Measurements from ENCODE around the gene CFAP410.

The CFAP410 gene

DNA sequence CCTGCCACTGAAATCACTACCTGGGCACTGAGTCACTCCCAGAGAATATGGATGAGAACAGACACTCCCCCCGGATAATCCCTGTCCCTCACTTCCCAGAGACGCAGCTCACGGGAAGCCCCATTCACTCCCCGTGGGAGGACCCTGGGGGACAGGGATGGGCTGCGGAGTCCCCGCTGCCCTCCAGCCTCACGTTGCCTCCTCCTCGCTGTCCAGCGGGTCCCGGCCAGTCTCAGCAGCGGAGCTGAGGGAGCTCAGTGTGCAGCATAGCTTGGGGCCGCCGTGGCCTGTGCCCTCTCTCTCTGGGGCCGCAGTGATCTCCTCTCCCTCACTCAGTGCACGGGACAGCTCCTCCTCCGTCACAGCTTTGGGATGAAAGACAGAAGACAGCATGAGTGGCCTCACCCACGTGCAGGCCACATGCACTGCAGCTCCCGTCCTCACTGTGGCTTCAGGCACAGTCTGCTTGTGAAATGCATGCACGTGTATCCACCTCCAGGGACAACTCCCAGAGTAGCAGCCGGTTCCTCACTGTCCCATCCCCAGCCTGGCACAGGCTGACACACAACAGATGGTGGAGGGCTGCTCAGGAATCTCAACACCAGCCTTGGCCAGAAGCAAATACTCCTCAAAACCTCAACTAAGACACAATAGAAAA, 7.4 kb downstream of the CFAP410 start:
- TF ChIP-seq, protein P1, sequence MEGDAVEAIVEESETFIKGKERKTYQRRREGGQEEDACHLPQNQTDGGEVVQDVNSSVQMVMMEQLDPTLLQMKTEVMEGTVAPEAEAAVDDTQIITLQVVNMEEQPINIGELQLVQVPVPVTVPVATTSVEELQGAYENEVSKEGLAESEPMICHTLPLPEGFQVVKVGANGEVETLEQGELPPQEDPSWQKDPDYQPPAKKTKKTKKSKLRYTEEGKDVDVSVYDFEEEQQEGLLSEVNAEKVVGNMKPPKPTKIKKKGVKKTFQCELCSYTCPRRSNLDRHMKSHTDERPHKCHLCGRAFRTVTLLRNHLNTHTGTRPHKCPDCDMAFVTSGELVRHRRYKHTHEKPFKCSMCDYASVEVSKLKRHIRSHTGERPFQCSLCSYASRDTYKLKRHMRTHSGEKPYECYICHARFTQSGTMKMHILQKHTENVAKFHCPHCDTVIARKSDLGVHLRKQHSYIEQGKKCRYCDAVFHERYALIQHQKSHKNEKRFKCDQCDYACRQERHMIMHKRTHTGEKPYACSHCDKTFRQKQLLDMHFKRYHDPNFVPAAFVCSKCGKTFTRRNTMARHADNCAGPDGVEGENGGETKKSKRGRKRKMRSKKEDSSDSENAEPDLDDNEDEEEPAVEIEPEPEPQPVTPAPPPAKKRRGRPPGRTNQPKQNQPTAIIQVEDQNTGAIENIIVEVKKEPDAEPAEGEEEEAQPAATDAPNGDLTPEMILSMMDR (IDR thresholded peaks at IDR 0.05; ENCODE audit: low read depth, low read length): no peak
- DNase-seq (ENCODE audit: extremely low read depth, low read depth): no peak

DNA sequence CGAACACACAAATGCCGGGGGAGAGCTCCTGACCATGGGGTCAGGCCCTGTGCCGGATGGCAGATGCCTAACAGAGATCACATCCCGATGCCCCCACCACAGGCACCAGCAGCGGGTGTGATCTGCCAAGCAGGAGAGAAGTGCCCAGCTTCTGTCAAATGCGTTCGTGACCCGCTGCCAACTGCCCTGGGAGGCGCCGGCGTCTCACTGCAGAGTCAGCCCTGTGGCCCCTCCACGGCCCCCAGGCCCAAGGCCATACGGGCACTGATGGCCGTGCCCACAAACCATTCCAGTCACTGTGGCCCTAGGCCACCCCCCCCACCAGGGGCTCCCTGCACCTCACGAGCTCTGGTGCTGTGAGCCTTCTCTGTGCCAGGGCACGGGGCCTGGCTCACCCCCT, 8.0 kb downstream of the CFAP410 start:
- no peak for DNase-seq (ENCODE audit: extremely low read depth, low read depth)
- TF ChIP-seq, protein P1 (IDR thresholded peaks at IDR 0.05; ENCODE audit: low read depth, low read length): no peak

DNA sequence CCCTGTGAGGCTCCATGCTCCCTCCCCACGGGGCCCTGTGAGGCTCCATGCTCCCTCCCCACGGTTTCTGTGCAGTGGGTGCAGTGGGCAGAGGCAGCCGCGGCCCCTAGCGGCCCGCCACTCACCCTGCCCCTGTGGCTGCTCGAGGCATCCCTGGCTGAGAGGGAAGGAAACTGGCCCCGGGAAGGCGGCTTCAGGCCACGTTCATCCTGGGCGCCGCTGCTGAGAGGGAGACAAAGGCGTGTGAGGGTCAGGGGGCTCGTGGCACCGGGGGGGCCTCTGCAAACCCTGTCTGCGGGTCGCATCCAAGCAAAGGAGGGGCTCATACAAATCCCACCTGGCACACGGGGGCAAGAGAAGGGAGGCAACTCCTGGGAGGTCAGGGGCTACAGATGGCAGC, 8.5 kb downstream of the CFAP410 start:
- TF ChIP-seq, protein P1 (IDR thresholded peaks at IDR 0.05; ENCODE audit: low read depth, low read length): no peak
- no peak for DNase-seq (ENCODE audit: extremely low read depth, low read depth)

DNA sequence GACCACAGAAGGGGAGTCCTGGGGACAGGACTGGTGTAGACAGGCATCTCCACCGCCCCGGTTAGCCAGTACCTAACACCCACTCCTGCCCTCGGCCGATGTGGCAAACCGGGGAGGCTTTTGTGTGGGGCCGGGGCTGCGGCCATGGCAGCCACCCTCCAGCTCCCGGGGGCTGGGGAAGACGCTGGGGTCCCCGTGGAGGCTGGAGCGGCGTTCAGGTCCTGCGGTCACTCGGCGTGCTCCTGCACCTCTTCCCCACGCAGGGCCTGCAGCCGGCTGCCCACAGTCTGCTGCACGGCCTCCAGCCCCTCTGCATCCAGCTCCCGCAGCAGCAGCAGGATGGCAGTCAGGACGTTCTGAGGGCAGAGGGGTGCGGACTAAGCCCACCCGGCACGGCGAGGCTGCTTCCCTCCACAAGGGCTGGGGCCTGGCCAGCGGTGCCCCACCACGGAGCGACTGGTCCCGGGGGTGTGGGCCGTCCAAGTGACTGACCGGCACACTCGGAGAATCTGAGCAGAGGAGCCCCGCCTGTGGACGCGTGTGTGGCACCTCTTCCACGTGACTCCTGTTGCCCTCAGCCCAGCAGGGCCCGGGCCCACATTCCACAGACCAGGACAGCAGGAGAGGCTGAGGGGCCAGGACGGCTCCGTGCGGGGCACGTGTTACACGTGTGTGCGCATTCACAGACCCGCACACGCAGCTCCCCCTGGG, 9.1 kb downstream of the CFAP410 start:
- DNase-seq (ENCODE audit: extremely low read depth, low read depth): no peak
- TF ChIP-seq, protein P1 (IDR thresholded peaks at IDR 0.05; ENCODE audit: low read depth, low read length): no peak

DNA sequence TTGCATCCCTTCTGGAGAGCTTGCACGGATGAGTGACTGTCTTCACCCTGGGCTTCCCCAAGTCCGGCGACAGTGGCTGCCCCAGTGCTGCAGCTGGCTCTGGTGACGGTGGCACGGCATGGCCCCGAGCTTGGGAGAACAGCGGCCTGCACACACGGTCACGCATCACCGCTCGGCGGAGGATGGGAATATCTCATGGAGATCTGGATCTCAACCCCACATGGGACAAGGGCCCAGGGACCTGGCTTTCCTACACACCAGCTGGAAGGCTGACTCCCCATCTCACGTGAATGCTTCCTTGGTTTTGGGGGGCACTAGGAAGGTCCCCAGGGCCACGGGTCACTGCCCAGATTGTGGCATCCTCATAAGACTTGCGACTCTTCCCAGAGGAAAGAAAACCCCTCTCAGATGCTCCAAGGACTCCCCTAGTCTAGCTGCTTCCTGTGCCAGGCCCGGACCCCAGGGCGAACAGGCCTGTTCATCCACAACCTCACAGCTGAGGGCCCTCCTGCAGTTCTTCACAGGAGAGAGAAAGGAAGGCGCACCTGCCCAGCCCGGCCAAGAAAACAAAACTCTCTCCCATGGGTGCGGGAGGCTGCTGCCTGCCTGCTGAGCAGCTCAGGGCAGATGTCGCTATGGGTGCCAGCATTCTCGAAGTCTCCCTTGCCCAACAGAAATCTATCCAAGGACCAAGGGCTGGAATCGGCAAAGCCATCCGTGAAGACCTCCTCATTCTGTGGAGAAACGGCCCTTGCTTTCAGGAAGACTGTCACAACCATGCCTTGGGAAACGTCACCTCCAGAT, 9.9 kb downstream of the CFAP410 start:
- TF ChIP-seq, protein P1 (IDR thresholded peaks at IDR 0.05; ENCODE audit: low read depth, low read length): no peak
- no peak for DNase-seq (ENCODE audit: extremely low read depth, low read depth)

DNA sequence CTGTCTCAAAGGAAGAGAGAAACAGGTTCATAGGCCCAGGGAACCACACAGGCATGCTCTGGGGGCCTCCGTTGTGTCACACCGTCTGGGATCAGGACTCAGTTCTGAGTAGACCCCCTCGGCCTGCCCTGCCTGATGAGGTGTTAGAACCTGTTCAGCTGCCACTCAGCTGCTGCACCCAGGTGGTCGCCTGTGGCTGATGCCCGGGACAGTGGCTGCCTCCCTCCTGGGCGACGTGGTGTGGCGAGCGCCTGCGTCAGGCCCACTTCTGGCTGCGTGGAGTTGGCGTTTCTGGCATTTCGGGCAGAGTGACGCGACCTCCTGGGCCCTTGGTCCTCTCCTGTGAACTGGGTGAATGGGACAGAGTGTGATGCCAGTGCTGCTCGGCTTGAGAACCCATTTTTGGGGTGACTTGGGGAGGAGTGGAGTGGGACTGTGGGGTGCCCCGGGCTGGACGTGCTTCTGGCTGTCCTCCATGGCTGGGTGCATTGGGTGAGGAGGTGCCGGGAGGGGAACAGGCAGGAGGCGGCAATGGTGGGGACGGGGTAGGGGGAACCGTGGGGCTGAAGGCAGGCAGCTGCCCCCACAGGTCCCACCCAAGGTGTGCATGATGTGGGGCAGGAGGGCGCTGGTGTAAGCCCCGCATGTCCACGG, 10.8 kb downstream of the CFAP410 start:
- no peak for DNase-seq (ENCODE audit: extremely low read depth, low read depth)
- TF ChIP-seq, protein P1 (IDR thresholded peaks at IDR 0.05; ENCODE audit: low read depth, low read length): no peak

Data from AG09319 (cell line).